B cell (primary cell): ENCODE results near the gene DMPK.

ENCODE experiments used
- EZH2 ChIP-seq: IDR thresholded peaks from 2 replicates; pipeline ENCODE4 v1.6.1; 2012; ENCODE audit warnings: borderline replicate concordance, low read depth, mild to moderate bottlenecking, moderate library complexity, low read length; ENCODE audit not compliant: insufficient read depth, poor library complexity, severe bottlenecking
- TF ChIP-seq, protein P1 (sequence below): fragments of 200-600 bp; IDR thresholded peaks from one replicate; pipeline ENCODE4 v1.8.0; 2022; ENCODE audit warnings: antibody characterized with exemption, mild to moderate bottlenecking

GRCh38 chr19:45746866-45747265 lies 35.4 kb downstream of the DMPK start:
- TF ChIP-seq EZH2, result no peak
- TF ChIP-seq, protein P1, sequence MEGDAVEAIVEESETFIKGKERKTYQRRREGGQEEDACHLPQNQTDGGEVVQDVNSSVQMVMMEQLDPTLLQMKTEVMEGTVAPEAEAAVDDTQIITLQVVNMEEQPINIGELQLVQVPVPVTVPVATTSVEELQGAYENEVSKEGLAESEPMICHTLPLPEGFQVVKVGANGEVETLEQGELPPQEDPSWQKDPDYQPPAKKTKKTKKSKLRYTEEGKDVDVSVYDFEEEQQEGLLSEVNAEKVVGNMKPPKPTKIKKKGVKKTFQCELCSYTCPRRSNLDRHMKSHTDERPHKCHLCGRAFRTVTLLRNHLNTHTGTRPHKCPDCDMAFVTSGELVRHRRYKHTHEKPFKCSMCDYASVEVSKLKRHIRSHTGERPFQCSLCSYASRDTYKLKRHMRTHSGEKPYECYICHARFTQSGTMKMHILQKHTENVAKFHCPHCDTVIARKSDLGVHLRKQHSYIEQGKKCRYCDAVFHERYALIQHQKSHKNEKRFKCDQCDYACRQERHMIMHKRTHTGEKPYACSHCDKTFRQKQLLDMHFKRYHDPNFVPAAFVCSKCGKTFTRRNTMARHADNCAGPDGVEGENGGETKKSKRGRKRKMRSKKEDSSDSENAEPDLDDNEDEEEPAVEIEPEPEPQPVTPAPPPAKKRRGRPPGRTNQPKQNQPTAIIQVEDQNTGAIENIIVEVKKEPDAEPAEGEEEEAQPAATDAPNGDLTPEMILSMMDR, result no peak
